GM20000 (cell line): Measurements from ENCODE around the gene PRRC2B.
"Not testable (repeated sequence)": the region's sequence is repeated elsewhere in the genome, so short reads cannot be mapped to it uniquely, and the experiment has no call there.

ENCODE experiments used
- DNase-seq: peaks from one replicate; pipeline ENCODE4 v3.0.0; 2012; ENCODE audit warnings: low spot score
- TF ChIP-seq, protein P1 (sequence below): IDR thresholded peaks from 2 replicates; pipeline ENCODE4 v1.5.1; 2012; ENCODE audit warnings: mild to moderate bottlenecking, control low read depth; ENCODE audit errors: extremely low read depth, missing control alignments

Gene PRRC2B

DNA sequence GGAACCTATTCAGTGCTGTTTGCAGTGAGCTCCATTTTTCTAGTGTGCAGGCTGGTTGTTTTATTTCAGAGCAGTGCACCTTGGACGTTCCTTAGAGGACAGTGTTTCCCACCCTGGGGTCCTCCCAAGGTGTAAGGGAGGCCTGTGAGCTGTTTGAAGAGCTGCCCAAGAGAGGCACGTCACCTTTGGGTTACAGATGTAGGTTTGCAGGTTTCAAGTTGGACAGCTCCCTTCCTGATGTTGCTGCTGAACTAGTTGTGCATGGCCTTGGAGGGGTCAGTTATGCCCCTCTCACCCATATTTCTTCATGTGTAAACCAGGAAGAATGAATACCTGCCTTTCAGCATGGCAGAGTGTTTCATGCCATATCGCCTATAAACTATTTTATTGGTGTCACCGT, 74.1 kb downstream of the PRRC2B start:
- DNase-seq = no peak
- TF ChIP-seq, protein P1, sequence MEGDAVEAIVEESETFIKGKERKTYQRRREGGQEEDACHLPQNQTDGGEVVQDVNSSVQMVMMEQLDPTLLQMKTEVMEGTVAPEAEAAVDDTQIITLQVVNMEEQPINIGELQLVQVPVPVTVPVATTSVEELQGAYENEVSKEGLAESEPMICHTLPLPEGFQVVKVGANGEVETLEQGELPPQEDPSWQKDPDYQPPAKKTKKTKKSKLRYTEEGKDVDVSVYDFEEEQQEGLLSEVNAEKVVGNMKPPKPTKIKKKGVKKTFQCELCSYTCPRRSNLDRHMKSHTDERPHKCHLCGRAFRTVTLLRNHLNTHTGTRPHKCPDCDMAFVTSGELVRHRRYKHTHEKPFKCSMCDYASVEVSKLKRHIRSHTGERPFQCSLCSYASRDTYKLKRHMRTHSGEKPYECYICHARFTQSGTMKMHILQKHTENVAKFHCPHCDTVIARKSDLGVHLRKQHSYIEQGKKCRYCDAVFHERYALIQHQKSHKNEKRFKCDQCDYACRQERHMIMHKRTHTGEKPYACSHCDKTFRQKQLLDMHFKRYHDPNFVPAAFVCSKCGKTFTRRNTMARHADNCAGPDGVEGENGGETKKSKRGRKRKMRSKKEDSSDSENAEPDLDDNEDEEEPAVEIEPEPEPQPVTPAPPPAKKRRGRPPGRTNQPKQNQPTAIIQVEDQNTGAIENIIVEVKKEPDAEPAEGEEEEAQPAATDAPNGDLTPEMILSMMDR = no peak

- no peak for DNase-seq
- TF ChIP-seq, protein P1 = no peak
Measured at GRCh38 chr9:131469356-131469755, 75.5 kb downstream of the PRRC2B start.

- TF ChIP-seq, protein P1 = no peak
- DNase-seq = no peak
Measured at GRCh38 chr9:131469951-131470350, 76.1 kb downstream of the PRRC2B start.

DNA sequence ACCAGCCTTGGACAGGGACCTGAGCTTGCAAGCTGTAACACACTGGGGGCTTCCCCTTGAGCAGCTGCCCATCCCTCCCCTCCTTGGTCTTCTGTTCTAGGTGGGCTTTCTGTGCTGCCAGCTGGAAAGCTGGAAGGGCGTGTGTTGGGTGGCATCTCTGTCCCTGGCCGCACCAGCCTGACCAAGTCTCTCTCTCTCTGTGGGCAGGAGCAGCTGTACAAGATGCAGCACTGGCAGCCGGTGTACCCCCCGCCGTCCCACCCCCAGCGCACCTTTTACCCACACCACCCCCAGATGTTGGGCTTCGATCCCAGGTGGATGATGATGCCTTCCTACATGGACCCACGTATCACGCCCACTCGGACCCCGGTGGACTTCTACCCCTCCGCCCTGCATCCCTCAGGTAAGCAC, 76.7 kb downstream of the PRRC2B start:
- no peak for DNase-seq
- TF ChIP-seq, protein P1 = no peak

DNA sequence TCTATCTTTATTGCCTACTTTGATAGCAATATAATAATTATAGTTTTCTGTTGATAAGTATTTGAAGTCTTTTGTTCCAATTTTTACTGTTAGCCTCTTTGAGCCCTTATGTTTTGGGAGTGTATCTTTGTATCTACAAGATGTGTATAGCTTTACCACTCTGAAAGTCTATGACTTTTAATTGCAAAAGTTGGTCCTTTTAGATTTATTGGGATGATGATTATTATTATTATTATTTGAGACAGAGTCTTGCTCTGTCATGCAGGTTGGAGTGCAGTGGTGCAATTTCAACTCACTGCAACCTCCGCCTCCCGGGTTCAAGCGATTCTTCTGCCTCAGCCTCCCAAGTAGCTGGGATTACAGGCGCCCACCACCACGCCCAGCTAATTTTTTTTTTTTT, 78.2 kb downstream of the PRRC2B start:
- DNase-seq = not testable (repeated sequence)

DNA sequence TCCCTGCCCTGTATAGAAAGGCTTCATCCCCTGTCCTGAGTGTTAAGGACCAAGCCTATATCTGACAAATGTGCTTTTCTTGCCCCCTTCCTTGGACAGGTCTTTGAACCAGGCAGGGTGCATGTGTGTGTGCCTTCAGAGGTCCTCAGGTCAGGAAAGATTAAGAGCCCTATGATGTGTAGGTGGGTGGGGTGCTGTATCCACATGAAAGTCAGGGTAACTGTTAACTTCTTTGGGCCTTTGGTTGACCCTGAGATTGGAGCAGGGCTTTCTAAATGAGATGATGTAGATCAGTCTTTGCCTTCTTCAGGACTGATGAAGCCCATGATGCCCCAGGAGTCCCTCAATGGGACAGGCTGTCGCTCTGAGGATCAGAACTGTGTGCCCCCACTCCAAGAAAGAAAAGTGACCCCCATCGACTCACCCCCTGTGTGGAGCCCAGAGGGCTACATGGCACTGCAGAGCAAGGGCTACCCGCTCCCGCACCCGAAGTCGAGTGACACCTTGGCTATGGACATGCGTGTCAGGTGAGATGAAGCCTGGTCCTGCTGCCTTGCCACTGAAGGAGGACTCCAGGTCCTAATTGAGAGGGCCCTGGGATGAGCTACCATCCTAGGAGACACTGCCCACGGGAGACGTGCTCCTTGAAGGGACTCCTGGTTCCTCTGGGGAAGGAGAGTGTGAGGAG, 79.5 kb downstream of the PRRC2B start:
- TF ChIP-seq, protein P1 = no peak
- DNase-seq = no peak

GRCh38 chr9:131473891-131474290, 80.0 kb downstream of the PRRC2B start:
- TF ChIP-seq, protein P1 = no peak
- DNase-seq = no peak

GRCh38 chr9:131474711-131475110, 80.8 kb downstream of the PRRC2B start:
- TF ChIP-seq, protein P1 = no peak
- no peak for DNase-seq
